HEK293 (cell line): ENCODE results near the gene SHISA5.

Source experiments
- CTCF ChIA-PET: fragments of 350-600 bp; formaldehyde crosslinking; extraction: SDS; loops from one replicate; lab custom pipeline; 2021; ENCODE audit warnings: antibody characterized with exemption; lab: Yijun Ruan, JAX
- POLR2A ChIA-PET: fragments of 300-600 bp; formaldehyde crosslinking; extraction: SDS; loops from one replicate; lab custom pipeline; 2020; ENCODE audit warnings: antibody characterized with exemption, inconsistent platforms; lab: Yijun Ruan, JAX
- H3K27ac ChIP-seq: fragments of 200-500 bp; sonication (Bioruptor generic); 2 replicates; pipeline ENCODE4 v1.5.1; 2014; ENCODE audit warnings: low read depth, low read length, control low read depth, inconsistent platforms; ENCODE audit errors: extremely low read depth
- H3K36me3 ChIP-seq, 2 experiments: fragments of 200-500 bp in 1 of 2; sonication (Bioruptor generic) in 1 of 2; 1 replicate in 1 of 2; 2 replicates in 1 of 2; pipeline ENCODE4 v1.5.1; 2014 to 2017; ENCODE audit warnings: inconsistent platforms in 2 of 2, low read length in 2 of 2; ENCODE audit not compliant: control insufficient read depth in 2 of 2, insufficient read depth in 1 of 2
- H3K4me1 ChIP-seq: fragments of 200-500 bp; sonication (Bioruptor generic); 2 replicates; pipeline ENCODE4 v1.5.1; 2014; ENCODE audit warnings: mild to moderate bottlenecking, low read length, inconsistent platforms; ENCODE audit not compliant: control insufficient read depth, insufficient read depth
- H3K4me3 ChIP-seq: 2 replicates; pipeline ENCODE4 v1.5.1; 2011; ENCODE audit warnings: low read depth, mild to moderate bottlenecking, control low read depth, low read length, moderate library complexity
- H3K9me3 ChIP-seq: fragments of 200-500 bp; sonication (Bioruptor generic); 2 replicates; pipeline ENCODE4 v1.5.1; 2014; ENCODE audit warnings: low read depth, low read length, inconsistent platforms; ENCODE audit not compliant: control insufficient read depth, insufficient read depth
- GLIS2 ChIP-seq: fragments of 450-650 bp; formaldehyde crosslinking; IDR thresholded peaks from 2 replicates; pipeline ENCODE4 v1.5.1; 2016; ENCODE audit warnings: missing biosample characterization, missing genetic modification characterization
- MZF1 ChIP-seq: fragments of 450-650 bp; formaldehyde crosslinking; IDR thresholded peaks from 2 replicates; pipeline ENCODE4 v1.5.1; 2017; ENCODE audit warnings: missing biosample characterization, missing genetic modification characterization, borderline replicate concordance
- RBAK ChIP-seq: fragments of 450-650 bp; formaldehyde crosslinking; IDR thresholded peaks from 2 replicates; pipeline ENCODE4 v1.5.1; 2016; ENCODE audit warnings: missing biosample characterization, missing genetic modification characterization
- SCRT1 ChIP-seq: fragments of 450-650 bp; formaldehyde crosslinking; IDR thresholded peaks from 2 replicates; pipeline ENCODE4 v1.5.1; 2016; ENCODE audit warnings: missing biosample characterization, missing genetic modification characterization, borderline replicate concordance
- SCRT2 ChIP-seq: fragments of 450-650 bp; formaldehyde crosslinking; IDR thresholded peaks from 2 replicates; pipeline ENCODE4 v1.5.1; 2016; ENCODE audit warnings: missing biosample characterization, missing genetic modification characterization
- YY1 ChIP-seq: fragments of 450-650 bp; formaldehyde crosslinking; IDR thresholded peaks from 2 replicates; pipeline ENCODE4 v1.5.1; 2018; ENCODE audit warnings: missing biosample characterization, missing genetic modification characterization
- ZBTB8A ChIP-seq: fragments of 450-650 bp; formaldehyde crosslinking; IDR thresholded peaks from 2 replicates; pipeline ENCODE4 v1.5.1; 2016; ENCODE audit warnings: missing biosample characterization, missing genetic modification characterization
- ZFP69B ChIP-seq: fragments of 450-650 bp; formaldehyde crosslinking; IDR thresholded peaks from 2 replicates; pipeline ENCODE4 v1.5.1; 2016; ENCODE audit warnings: missing biosample characterization, missing genetic modification characterization
- ZNF132 ChIP-seq: fragments of 450-650 bp; formaldehyde crosslinking; IDR thresholded peaks from 2 replicates; pipeline ENCODE4 v1.5.1; 2017; ENCODE audit warnings: missing biosample characterization, missing genetic modification characterization, borderline replicate concordance
- ZNF140 ChIP-seq: fragments of 450-650 bp; formaldehyde crosslinking; IDR thresholded peaks from 2 replicates; pipeline ENCODE4 v1.5.1; 2016; ENCODE audit warnings: missing biosample characterization, missing genetic modification characterization
- ZNF169 ChIP-seq: fragments of 450-650 bp; formaldehyde crosslinking; IDR thresholded peaks from 2 replicates; pipeline ENCODE4 v1.5.1; 2016; ENCODE audit warnings: missing biosample characterization, missing genetic modification characterization
- ZNF211 ChIP-seq: fragments of 450-650 bp; formaldehyde crosslinking; IDR thresholded peaks from 2 replicates; pipeline ENCODE4 v1.5.1; 2016; ENCODE audit warnings: low read depth, missing biosample characterization, missing genetic modification characterization
- ZNF214 ChIP-seq: fragments of 450-650 bp; formaldehyde crosslinking; IDR thresholded peaks from 2 replicates; pipeline ENCODE4 v1.5.1; 2017; ENCODE audit warnings: missing biosample characterization, mild to moderate bottlenecking, missing genetic modification characterization, borderline replicate concordance
- ZNF221 ChIP-seq: fragments of 450-650 bp; formaldehyde crosslinking; IDR thresholded peaks from 2 replicates; pipeline ENCODE4 v1.5.1; 2017; ENCODE audit warnings: missing biosample characterization, missing genetic modification characterization, borderline replicate concordance
- ZNF24 ChIP-seq: fragments of 450-650 bp; formaldehyde crosslinking; IDR thresholded peaks from 2 replicates; pipeline ENCODE4 v1.5.1; 2016; ENCODE audit warnings: missing biosample characterization, missing genetic modification characterization
- ZNF266 ChIP-seq: fragments of 450-650 bp; formaldehyde crosslinking; IDR thresholded peaks from 2 replicates; pipeline ENCODE4 v1.5.1; 2016; ENCODE audit warnings: missing biosample characterization, missing genetic modification characterization, low read depth
- ZNF571 ChIP-seq: fragments of 450-650 bp; formaldehyde crosslinking; IDR thresholded peaks from 2 replicates; pipeline ENCODE4 v1.5.0; 2017; ENCODE audit warnings: missing biosample characterization, missing genetic modification characterization
- ZNF600 ChIP-seq: fragments of 450-650 bp; formaldehyde crosslinking; IDR thresholded peaks from 2 replicates; pipeline ENCODE4 v1.5.1; 2016; ENCODE audit warnings: missing biosample characterization, missing genetic modification characterization
- ZNF621 ChIP-seq: fragments of 450-650 bp; formaldehyde crosslinking; IDR thresholded peaks from 2 replicates; pipeline ENCODE4 v1.5.1; 2017; ENCODE audit warnings: missing biosample characterization, missing genetic modification characterization
- ZNF624 ChIP-seq: fragments of 450-650 bp; formaldehyde crosslinking; IDR thresholded peaks from 2 replicates; pipeline ENCODE4 v1.5.1; 2017; ENCODE audit warnings: missing biosample characterization, missing genetic modification characterization
- ZNF792 ChIP-seq: fragments of 450-650 bp; formaldehyde crosslinking; IDR thresholded peaks from 2 replicates; pipeline ENCODE4 v1.5.1; 2016; ENCODE audit warnings: missing biosample characterization, missing genetic modification characterization
- ZSCAN16 ChIP-seq: fragments of 450-650 bp; formaldehyde crosslinking; IDR thresholded peaks from 2 replicates; pipeline ENCODE4 v1.5.1; 2016; ENCODE audit warnings: missing biosample characterization, missing genetic modification characterization
- TF ChIP-seq, protein P1 (sequence below): fragments of 450-650 bp; IDR thresholded peaks from 2 replicates; pipeline ENCODE4 v1.5.1; 2018; ENCODE audit warnings: missing biosample characterization, mild to moderate bottlenecking, missing genetic modification characterization
- TF ChIP-seq, protein P2 (sequence below): fragments of 450-650 bp; formaldehyde crosslinking; IDR thresholded peaks from 2 replicates; pipeline ENCODE4 v1.5.1; 2016; ENCODE audit warnings: missing biosample characterization, missing genetic modification characterization, borderline replicate concordance
- TF ChIP-seq, protein P3 (sequence below): fragments of 450-650 bp; formaldehyde crosslinking; conservative IDR thresholded peaks from 2 replicates; pipeline ENCODE4 v1.5.1; 2016; ENCODE audit warnings: low read depth, missing biosample characterization, missing genetic modification characterization

Gene SHISA5

DNA sequence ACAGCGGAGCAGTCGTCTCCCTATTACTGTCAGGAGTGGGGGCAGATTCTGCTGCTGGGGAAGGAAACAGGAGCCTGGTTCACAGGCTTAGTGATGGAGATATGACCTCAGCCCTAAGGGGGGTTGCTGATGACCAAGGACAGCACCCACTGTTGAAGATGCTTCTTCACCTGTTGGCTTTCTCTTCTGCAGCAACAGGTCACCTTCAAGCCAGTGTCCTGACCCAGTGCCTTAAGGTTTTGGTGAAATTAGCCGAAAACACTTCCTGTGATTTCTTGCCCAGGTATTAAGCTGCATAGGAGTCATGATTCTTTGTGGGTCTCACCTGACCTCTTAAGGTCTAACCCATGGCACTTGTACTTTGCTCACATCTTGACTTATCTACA lies 43.5 kb downstream of the SHISA5 start:
- TF ChIP-seq SCRT1 (tag by site-specific recombination): peak; percentile 75
- peak; percentile 86 for TF ChIP-seq SCRT2
- TF ChIP-seq ZNF221 (tag by site-specific recombination): no peak
- TF ChIP-seq ZFP69B (tag by site-specific recombination): no peak
- Histone ChIP-seq H3K36me3 (peaks cover 7 to 82% of the 10 kb centered on the region in 2 experiments; a peak in 2 of 3 replicates), H3K4me1 (no peaks in the 10 kb centered on the region), H3K27ac (no peak overlapping the region), H3K4me3 (no peak overlapping the region), H3K9me3 (no peaks in the 10 kb centered on the region)
- ChIA-PET POLR2A (no interaction called here), CTCF (no interaction called here)

DNA sequence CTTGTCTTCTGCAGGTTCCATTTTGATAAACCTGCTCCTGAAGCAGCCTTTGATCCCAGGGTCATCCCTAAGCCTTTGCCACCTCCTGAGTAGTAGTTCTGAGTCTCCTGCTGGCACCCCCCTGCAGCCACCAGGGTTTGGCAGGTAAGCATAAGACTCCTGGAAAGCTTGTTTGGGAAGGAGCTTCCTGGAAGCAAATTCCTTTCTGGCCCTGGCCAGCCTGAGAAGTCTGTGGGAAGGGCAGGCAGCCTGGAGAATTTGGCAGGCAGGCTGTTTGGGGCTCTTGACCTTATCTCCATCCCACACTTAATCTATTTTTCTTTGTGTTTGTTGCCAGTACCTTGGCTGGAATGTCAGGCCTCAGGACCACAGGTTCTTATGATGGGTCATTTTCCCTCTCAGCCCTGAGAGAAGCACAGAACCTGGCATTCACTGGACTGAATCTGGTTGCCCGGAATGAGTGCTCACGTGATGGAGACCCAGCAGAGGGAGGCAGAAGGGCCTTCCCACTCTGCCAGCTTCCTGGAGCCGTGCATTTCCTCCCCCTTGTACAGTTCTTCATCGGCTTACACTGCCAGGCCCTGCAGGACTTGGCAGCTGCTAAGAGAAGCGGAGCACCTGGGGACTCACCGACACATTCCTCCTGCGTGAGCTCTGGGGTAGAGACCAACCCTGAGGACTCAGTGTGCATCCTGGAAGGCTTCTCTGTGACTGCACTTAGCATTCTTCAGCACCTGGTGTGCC lies 44.0 kb downstream of the SHISA5 start:
- ChIA-PET POLR2A (interaction anchor here (1.2 kb wide), 1 partner anchor 10 kb away, joined by 4 read pairs; no protein-coding TSS in a partner anchor), CTCF (no interaction called here)
- H3K4me3 ChIP-seq: no peak overlapping the region
- TF ChIP-seq ZNF24 (tag by site-specific recombination) (no peak), ZNF211 (tag by site-specific recombination) (no peak), ZSCAN16 (tag by site-specific recombination) (no peak), ZBTB8A (tag by site-specific recombination) (no peak), ZNF169 (tag by site-specific recombination) (no peak), YY1 (tag by site-specific recombination) (no peak), GLIS2 (no peak), ZNF571 (tag by site-specific recombination) (no peak), ZNF792 (tag by site-specific recombination) (no peak), ZNF600 (tag by site-specific recombination) (no peak), RBAK (no peak), ZNF624 (tag by site-specific recombination) (no peak), ZNF214 (no peak)
- TF ChIP-seq, protein P1, sequence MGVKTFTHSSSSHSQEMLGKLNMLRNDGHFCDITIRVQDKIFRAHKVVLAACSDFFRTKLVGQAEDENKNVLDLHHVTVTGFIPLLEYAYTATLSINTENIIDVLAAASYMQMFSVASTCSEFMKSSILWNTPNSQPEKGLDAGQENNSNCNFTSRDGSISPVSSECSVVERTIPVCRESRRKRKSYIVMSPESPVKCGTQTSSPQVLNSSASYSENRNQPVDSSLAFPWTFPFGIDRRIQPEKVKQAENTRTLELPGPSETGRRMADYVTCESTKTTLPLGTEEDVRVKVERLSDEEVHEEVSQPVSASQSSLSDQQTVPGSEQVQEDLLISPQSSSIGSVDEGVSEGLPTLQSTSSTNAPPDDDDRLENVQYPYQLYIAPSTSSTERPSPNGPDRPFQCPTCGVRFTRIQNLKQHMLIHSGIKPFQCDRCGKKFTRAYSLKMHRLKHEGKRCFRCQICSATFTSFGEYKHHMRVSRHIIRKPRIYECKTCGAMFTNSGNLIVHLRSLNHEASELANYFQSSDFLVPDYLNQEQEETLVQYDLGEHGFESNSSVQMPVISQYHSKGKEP (tag by site-specific recombination): no peak
- TF ChIP-seq, protein P2, sequence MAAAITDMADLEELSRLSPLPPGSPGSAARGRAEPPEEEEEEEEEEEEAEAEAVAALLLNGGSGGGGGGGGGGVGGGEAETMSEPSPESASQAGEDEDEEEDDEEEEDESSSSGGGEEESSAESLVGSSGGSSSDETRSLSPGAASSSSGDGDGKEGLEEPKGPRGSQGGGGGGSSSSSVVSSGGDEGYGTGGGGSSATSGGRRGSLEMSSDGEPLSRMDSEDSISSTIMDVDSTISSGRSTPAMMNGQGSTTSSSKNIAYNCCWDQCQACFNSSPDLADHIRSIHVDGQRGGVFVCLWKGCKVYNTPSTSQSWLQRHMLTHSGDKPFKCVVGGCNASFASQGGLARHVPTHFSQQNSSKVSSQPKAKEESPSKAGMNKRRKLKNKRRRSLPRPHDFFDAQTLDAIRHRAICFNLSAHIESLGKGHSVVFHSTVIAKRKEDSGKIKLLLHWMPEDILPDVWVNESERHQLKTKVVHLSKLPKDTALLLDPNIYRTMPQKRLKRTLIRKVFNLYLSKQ: no peak
- TF ChIP-seq, all 188 proteins: peak for 0
- Histone ChIP-seq H3K27ac (no peak overlapping the region), H3K9me3 (no peaks in the 10 kb centered on the region), H3K4me1 (no peaks in the 10 kb centered on the region), H3K36me3 (peaks cover 11 to 84% of the 10 kb centered on the region in 2 experiments; a peak in 2 of 3 replicates)

DNA sequence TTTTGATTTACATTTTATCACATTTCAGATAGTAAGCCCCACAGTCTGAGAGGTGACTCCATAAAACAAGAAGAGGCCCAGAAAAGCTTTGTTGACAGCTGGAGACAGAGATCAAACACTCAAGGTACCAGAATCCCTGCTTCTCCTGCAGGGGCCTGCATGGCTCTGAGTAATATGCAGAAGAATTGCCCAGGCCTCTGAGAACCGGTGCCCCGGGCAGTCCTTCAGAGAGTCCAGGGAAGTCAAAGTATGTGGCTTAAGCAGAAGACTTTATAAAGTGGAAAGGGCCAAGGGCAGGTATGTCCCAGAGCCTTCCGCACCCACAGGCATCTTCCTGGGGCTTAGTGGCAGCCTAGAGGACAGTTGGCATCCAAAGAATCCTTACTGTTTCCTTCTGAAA lies 44.6 kb downstream of the SHISA5 start:
- Histone ChIP-seq H3K9me3 (no peaks in the 10 kb centered on the region), H3K36me3 (peaks cover 15 to 84% of the 10 kb centered on the region in 2 experiments; a peak in 2 of 3 replicates), H3K4me1 (no peaks in the 10 kb centered on the region), H3K4me3 (no peak overlapping the region), H3K27ac (no peak overlapping the region)
- ChIA-PET CTCF (no interaction called here), POLR2A (interaction anchor here (1.2 to 1.4 kb wide), 2 partner anchors 10 to 20 kb away, joined by 4 to 5 read pairs; partner anchors contain the start of genes CCDC51 and TMA7)
- no peak for TF ChIP-seq ZNF266 (tag by site-specific recombination)
- TF ChIP-seq ZNF132 (tag by site-specific recombination): no peak
- TF ChIP-seq MZF1 (tag by site-specific recombination): no peak
- TF ChIP-seq ZNF140: no peak
- TF ChIP-seq, protein P3, sequence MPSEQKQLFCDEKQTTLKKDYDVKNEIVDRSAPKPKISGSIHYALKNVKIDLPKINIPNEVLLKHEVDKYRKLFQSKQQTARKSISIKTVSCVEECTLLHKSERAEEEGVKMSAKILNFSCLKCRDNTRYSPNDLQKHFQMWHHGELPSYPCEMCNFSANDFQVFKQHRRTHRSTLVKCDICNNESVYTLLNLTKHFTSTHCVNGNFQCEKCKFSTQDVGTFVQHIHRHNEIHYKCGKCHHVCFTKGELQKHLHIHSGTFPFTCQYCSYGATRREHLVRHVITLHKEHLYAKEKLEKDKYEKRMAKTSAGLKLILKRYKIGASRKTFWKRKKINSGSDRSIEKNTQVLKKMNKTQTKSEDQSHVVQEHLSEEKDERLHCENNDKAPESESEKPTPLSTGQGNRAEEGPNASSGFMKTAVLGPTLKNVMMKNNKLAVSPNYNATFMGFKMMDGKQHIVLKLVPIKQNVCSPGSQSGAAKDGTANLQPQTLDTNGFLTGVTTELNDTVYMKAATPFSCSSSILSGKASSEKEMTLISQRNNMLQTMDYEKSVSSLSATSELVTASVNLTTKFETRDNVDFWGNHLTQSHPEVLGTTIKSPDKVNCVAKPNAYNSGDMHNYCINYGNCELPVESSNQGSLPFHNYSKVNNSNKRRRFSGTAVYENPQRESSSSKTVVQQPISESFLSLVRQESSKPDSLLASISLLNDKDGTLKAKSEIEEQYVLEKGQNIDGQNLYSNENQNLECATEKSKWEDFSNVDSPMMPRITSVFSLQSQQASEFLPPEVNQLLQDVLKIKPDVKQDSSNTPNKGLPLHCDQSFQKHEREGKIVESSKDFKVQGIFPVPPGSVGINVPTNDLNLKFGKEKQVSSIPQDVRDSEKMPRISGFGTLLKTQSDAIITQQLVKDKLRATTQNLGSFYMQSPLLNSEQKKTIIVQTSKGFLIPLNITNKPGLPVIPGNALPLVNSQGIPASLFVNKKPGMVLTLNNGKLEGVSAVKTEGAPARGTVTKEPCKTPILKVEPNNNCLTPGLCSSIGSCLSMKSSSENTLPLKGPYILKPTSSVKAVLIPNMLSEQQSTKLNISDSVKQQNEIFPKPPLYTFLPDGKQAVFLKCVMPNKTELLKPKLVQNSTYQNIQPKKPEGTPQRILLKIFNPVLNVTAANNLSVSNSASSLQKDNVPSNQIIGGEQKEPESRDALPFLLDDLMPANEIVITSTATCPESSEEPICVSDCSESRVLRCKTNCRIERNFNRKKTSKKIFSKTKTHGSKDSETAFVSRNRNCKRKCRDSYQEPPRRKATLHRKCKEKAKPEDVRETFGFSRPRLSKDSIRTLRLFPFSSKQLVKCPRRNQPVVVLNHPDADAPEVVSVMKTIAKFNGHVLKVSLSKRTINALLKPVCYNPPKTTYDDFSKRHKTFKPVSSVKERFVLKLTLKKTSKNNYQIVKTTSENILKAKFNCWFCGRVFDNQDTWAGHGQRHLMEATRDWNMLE (tag by site-specific recombination): no peak
- no peak for TF ChIP-seq ZNF221 (tag by site-specific recombination)
- TF ChIP-seq ZNF621 (tag by site-specific recombination): no peak
